ENCODE data around the gene SMIM41. TPM values are rescaled to one million over a fixed set of nuclear protein-coding genes. Genes with fewer than 3 reads are reported as not detected.

The SMIM41 gene
- total RNA-seq, 1 donor from 2014 or later, result 0.16 TPM

- intact Hi-C loops (cut with DNase I), result no loop called here
- no peak for DNase-seq (ENCODE audit: missing footprints)
- ATAC-seq, result no peak
These were observed 1.1 kb downstream of the SMIM41 start for GRCh38 chr12:52080403-52081251.

DNA sequence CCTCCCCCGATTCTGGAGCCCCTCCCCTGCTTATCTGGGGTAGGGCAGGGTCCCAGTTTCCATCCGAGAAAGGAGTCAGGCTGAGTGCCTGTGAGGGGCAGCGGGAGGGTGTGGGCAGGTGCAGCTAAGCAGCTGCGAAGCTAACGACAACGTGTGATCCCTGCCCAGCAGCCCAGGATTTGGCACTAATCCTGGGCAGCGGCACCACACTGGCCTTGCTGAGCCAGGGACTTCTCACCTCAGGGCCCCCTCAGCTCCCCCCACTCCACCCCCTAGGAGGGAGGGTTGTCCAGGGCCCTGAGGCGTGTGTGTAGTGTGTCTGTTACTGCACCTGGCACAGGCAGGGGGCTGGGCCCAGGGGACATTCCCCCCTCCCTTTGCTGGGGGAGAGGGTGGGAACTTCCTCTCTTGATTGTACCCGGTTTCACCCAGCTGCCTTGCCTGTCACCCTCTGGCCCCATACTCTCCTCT, 1.8 kb downstream of the SMIM41 start:
- DNase-seq (ENCODE audit: missing footprints) (no peak), ATAC-seq (peak; percentile 20)
- intact Hi-C loops (cut with DNase I), result no loop called here

- intact Hi-C loops (cut with DNase I), result loop anchor here (2.0 kb wide), 2 partner anchors 39 to 89 kb away; no protein-coding TSS in a partner anchor
- DNase-seq (ENCODE audit: missing footprints), result no peak
- ATAC-seq, result peak; percentile 54
These were observed 2.6 kb downstream of the SMIM41 start for GRCh38 chr12:52082026-52082668.

GRCh38 chr12:52082669-52082987, 3.1 kb downstream of the SMIM41 start:
- intact Hi-C loops (cut with DNase I), result loop anchor here (2.0 kb wide), 2 partner anchors 38 to 90 kb away; no protein-coding TSS in a partner anchor
- no peak for ATAC-seq
- no peak for DNase-seq (ENCODE audit: missing footprints)

GRCh38 chr12:52082988-52083637, 3.6 kb downstream of the SMIM41 start:
- ATAC-seq, result peak; percentile 46
- DNase-seq (ENCODE audit: missing footprints), result no peak
- intact Hi-C loops (cut with DNase I), result loop anchor here (1.0 to 2.0 kb wide), 3 partner anchors 38 to 90 kb away; no protein-coding TSS in a partner anchor

- intact Hi-C loops (cut with DNase I), result loop anchor here (1.0 to 2.0 kb wide), 3 partner anchors 37 to 91 kb away; no protein-coding TSS in a partner anchor
- DNase-seq (ENCODE audit: missing footprints), result no peak
- ATAC-seq, result no peak
These were observed 4.1 kb downstream of the SMIM41 start for GRCh38 chr12:52083638-52083996.

- intact Hi-C loops (cut with DNase I), result no loop called here
These were observed 5.2 kb downstream of the SMIM41 start for GRCh38 chr12:52084491-52085231.

GRCh38 chr12:52085682-52086180, 6.2 kb downstream of the SMIM41 start:
- intact Hi-C loops (cut with DNase I), result no loop called here
- DNase-seq (ENCODE audit: missing footprints), result no peak
- no peak for ATAC-seq

More at GRCh38 chr12:52084491-52085231, 5.2 kb downstream of the SMIM41 start:
- DNase-seq (ENCODE audit: missing footprints), result no peak
- no peak for ATAC-seq

DNA sequence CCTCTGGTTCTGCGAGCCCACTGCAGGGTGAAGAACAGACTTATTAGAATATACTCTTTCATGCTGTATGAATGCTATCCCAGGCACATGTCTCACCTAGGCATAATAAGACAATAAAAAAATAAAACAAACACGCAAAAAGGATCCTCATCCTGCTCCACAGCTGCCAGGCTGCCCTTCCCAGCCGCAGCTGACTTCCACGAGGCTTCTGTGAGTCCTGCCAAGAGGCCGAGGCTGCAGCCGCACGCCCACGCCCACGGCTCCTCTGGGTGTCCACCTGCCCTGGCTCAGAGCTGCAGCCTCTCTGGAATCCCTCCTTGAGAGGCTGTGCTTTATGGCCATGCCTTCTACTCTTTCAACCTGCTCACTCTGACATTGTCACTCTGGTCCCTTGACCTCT, 6.9 kb downstream of the SMIM41 start:
- no peak for DNase-seq (ENCODE audit: missing footprints)
- intact Hi-C loops (cut with DNase I), result no loop called here
- no peak for ATAC-seq

- ATAC-seq (no peak), DNase-seq (ENCODE audit: missing footprints) (no peak)
- intact Hi-C loops (cut with DNase I), result no loop called here
These were observed 7.7 kb downstream of the SMIM41 start for GRCh38 chr12:52086944-52087835.

DNA sequence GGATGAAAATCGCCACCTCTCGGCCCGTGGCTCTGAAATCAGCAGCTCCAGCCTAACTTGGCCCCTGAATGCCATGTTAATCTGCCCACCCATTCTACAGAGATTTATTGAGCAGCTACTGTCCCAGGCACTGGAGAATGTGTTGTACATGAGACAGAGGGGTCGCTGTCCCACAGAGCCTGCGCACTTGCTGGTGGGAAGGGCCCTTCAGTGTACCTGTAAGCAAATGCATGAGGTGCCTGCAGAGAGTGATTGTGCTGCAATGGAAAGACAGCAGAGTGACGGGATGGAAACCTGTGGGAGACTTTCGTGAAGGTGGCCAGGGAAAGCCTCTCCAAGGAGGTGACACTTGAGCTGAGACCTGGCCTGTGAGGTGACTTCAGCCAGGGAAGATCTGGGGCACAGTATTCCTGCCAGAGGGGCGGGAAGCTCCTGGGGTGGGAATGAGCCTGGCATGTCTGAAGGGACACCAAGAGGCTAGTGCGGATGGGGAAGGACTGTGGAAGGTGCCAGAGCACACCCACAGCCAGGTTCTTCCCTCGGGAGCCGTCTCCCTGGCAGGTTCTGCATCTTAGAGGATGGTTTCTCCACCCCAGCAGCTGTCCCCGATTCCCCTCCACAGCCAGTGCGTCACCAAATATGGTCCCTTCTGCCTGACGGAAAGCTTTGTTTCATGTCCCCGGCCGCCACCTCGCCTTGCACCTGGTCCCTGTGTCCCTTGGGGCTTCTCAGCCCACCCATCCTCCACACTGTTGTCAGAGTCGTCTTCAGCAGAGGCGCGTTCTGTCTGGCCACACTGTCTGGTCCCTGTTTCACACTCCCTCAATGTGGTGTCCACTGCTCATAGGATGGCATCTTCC, 8.7 kb downstream of the SMIM41 start:
- intact Hi-C loops (cut with DNase I), result no loop called here
- DNase-seq (ENCODE audit: missing footprints) (no peak), ATAC-seq (no peak)

DNA sequence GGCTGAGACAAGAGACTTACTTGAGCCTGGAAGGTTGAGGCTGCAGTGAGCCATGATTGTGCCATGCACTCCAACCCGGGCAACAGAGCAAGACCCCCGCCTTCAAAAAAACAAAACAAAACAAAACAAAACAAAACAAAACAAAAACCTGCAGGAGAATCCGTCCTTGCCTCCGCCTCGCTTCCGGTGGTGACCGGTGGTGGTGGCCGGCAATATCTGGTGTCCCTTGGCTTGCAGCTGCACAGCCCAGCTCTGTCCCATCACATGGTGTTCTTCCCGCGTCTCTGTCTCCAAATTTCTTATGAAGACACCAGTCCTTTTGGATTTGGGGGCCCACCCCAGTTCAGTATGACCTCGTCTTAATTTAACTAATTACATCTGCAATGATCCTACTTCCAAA, 10.0 kb downstream of the SMIM41 start:
- no peak for ATAC-seq
- no peak for DNase-seq (ENCODE audit: missing footprints)
- intact Hi-C loops (cut with DNase I), result no loop called here

- no peak for DNase-seq (ENCODE audit: missing footprints)
- intact Hi-C loops (cut with DNase I), result no loop called here
- ATAC-seq, result no peak
These were observed 10.8 kb downstream of the SMIM41 start for GRCh38 chr12:52090291-52090690.

DNA sequence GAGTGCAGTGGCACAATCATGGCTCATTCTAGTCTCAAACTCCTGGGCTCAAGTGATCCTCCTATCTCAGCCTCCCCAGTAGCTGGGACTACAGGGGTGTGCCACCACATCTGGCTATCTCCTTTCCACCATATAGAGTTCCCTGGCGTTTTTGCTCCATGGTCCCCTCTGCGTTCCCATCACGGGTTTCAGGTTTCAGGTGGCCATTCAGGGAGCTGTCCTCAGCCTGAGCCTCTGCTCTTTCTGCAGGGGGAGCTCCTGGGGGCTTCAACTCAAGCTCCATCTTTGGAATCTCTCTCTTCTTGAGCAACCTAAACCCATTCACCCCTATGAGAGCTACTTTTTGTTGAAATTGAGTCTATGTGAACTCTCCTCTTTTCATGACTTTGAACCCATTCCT, 11.6 kb downstream of the SMIM41 start:
- no peak for ATAC-seq
- intact Hi-C loops (cut with DNase I), result no loop called here
- no peak for DNase-seq (ENCODE audit: missing footprints)

GRCh38 chr12:52091869-52092268, 12.4 kb downstream of the SMIM41 start:
- DNase-seq (ENCODE audit: missing footprints) (no peak), ATAC-seq (no peak)
- intact Hi-C loops (cut with DNase I), result no loop called here

DNA sequence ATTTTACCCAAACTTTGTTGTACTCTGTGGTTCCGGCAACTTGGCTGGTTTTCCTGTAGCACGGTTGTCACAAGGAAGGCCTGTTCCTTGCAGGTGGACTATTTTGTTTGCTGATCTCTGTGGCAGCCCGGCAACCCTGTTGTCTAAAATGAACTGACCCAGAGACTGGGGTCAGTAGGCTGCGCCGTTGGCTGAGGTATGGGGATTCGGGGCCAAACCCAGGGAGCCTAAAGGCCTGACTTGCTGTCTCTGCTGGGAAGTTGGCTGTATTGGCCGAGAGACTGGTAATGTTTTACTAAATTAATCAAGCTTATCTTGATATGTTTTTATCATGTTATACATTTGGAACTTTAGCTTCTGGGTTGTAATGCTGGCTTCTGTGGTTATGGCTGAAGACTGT, 13.8 kb downstream of the SMIM41 start:
- ATAC-seq (no peak), DNase-seq (ENCODE audit: missing footprints) (no peak)
- intact Hi-C loops (cut with DNase I), result no loop called here

All from Right ventricle myocardium inferior (tissue), 1 donor.